Fibroblast of pulmonary artery (primary cell): ENCODE data around the gene MBP.

Experiments
- DNase-seq: peaks from one replicate; pipeline ENCODE4 v3.0.0-alpha.2; 2010; ENCODE audit warnings: low read depth
- H3K4me3 ChIP-seq: replicated peaks from 2 replicates; pipeline ENCODE4 v1.5.1; 2011; ENCODE audit warnings: low read depth, mild to moderate bottlenecking, control low read depth, low read length, moderate library complexity
- CTCF ChIP-seq: IDR thresholded peaks from 2 replicates; pipeline ENCODE4 v1.5.1; 2011; ENCODE audit warnings: mild to moderate bottlenecking, control low read depth, low read length, inconsistent platforms; ENCODE audit errors: missing control alignments

MBP gene

DNA sequence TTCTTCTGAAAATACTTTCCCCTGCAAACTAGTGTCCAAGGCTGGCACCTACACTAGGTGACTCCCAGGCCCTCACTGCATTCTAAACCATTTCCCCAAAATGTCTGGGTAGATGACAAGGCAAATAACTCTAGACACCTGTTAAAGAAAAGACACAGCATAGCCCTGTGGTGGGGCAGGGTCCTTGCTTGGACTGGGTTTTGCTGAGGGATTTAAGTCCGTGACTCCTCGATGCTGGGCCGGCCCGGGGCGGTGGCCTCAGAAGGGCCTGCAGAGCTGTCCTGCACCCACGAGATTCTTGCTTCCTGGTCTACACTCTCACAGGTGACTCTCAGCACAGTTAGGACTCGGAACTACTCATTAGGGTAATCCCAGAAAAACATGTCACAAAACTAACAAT lies 55.2 kb downstream of the MBP start:
- DNase-seq, result no peak
- no peak overlapping the region for H3K4me3 ChIP-seq
- no peak for TF ChIP-seq CTCF

- no peak for DNase-seq
- H3K4me3 ChIP-seq, result no peak overlapping the region
- TF ChIP-seq CTCF, result no peak
These were observed 56.5 kb downstream of the MBP start for GRCh38 chr18:77076111-77076510.

GRCh38 chr18:77074431-77074830 lies 58.2 kb downstream of the MBP start:
- TF ChIP-seq CTCF, result no peak
- no peak overlapping the region for H3K4me3 ChIP-seq

DNA sequence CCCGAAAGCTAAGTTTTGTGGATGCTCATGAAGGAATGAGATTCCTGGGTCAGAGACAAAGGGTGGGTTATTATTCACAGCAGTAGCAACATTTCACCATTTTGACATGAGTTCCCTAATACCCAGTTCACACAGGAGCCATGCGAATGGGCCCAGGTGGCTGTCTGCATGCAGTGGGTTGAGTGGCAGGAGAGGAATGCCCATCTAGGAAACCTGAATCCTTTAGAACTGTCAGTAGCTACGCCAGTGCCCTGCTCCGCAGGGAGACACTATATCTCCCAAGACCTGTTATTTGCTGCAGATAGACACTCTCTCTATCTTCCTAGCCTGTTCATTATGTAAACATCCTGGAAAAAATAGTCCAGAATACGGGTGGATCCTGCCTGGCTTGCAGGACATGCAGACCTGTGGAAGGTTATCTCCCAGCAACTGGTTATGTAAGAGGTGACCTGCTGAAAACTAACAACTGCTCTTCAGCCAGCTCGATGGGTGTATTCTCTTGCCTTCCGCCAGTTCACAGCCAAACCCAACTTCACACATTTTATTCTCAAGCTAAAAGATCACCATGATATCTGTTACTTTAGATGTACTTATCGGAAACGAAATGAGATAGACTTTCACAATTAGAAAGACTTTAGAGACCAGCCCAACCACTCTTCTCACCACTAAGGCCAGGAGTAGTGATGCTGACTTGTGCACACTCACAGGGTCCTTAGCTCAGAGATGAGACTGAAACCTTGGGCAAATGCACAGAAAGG lies 59.1 kb downstream of the MBP start:
- TF ChIP-seq CTCF, result no peak
- no peak for DNase-seq
- no peak overlapping the region for H3K4me3 ChIP-seq

More at GRCh38 chr18:77074431-77074830, 58.2 kb downstream of the MBP start:
- no peak for DNase-seq

GRCh38 chr18:77072566-77072965 lies 60.0 kb downstream of the MBP start:
- no peak for DNase-seq
- no peak overlapping the region for H3K4me3 ChIP-seq
- no peak for TF ChIP-seq CTCF

- no peak overlapping the region for H3K4me3 ChIP-seq
- peak; percentile 96 for DNase-seq
- no peak for TF ChIP-seq CTCF
These were observed 60.8 kb downstream of the MBP start for GRCh38 chr18:77071711-77072292.

DNA sequence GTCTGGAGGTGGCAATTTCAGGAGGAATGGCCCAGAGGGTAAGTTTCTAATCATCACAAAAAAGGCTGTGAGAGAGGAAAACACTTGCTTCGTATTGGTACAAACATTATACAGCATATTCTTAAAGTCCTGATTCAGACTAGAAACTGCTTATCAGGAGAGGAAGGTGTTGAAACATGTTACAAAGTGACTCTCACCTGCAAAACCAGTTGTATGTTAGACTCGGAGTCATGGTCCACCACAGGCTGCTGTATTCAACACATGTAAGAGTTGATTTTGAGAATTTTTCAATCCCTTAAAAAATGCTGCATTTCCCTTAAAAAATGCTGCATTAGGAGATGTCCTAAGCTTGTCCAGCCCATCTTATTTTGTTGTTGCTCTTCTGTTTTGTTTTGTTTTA lies 61.5 kb downstream of the MBP start:
- no peak for TF ChIP-seq CTCF
- H3K4me3 ChIP-seq, result no peak overlapping the region
- DNase-seq, result no peak
